ENCODE measurements around the gene PARD3.

GRCh38 chr10:34726862-34727261 is 88.2 kb downstream of the PARD3 start:
- TF ChIP-seq EZH2 (IDR thresholded peaks at IDR 0.05; ENCODE audit: low read length, missing control alignments): no peak
- TF ChIP-seq CTCF (conservative IDR thresholded peaks at IDR 0.05 in 1 of 2, IDR thresholded peaks at IDR 0.05 in 1 of 2; ENCODE audit: low read depth in 1 of 2, low read length in 2 of 2): no peak

Data from fibroblast of lung (primary cell).